ENCODE measurements around the gene GRIK4. TPM values are rescaled to one million over a fixed set of nuclear protein-coding genes. Genes with fewer than 3 reads are reported as not detected.

The GRIK4 gene
- total RNA-seq, 6 experiments from 2014 or later, result 0.07 to 0.11 TPM; not detected in 4

DNA sequence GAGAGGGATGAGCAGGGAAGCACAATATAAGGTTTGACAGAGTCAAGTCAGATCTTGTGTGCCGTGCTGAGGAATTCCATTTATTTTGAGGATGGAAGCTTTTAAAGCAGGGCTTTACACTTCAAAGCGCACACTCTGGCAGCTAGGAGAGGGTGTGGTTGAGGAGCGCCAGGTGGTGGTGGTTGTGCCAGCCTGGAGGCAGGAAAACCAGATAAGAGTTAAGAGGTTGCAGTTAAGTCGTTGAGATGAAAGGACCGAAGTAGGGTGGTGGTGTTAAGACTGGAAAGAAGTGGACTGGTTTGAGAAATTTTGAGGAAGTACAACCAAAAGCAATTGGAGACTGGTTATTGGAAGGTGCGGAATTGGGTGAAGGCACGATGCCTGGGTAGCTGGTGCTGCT, 280.8 kb downstream of the GRIK4 start:
- Histone ChIP-seq H3K27me3 (no peaks in the 10 kb centered on the region), H3K9me3 (no peaks in the 10 kb centered on the region), H3K4me3 (no peak overlapping the region), H3K4me1 (no peaks in the 10 kb centered on the region), H3K27ac (no peak overlapping the region), H3K36me3 (no peaks in the 10 kb centered on the region)
- intact Hi-C loops (cut with DNase I), result no loop called here
- ATAC-seq (no peak), DNase-seq (no peak)
- WGBS (ENCODE audit: insufficient coverage, low coverage, low lambda C conversion rate, missing lambda C conversion rate), result 80% methylated on average over 7 of the region's 7 CpGs
- TF ChIP-seq, protein P1, sequence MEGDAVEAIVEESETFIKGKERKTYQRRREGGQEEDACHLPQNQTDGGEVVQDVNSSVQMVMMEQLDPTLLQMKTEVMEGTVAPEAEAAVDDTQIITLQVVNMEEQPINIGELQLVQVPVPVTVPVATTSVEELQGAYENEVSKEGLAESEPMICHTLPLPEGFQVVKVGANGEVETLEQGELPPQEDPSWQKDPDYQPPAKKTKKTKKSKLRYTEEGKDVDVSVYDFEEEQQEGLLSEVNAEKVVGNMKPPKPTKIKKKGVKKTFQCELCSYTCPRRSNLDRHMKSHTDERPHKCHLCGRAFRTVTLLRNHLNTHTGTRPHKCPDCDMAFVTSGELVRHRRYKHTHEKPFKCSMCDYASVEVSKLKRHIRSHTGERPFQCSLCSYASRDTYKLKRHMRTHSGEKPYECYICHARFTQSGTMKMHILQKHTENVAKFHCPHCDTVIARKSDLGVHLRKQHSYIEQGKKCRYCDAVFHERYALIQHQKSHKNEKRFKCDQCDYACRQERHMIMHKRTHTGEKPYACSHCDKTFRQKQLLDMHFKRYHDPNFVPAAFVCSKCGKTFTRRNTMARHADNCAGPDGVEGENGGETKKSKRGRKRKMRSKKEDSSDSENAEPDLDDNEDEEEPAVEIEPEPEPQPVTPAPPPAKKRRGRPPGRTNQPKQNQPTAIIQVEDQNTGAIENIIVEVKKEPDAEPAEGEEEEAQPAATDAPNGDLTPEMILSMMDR (IDR thresholded peaks at IDR 0.05), result no peak
- no peak for TF ChIP-seq POLR2A (IDR thresholded peaks at IDR 0.05)

DNA sequence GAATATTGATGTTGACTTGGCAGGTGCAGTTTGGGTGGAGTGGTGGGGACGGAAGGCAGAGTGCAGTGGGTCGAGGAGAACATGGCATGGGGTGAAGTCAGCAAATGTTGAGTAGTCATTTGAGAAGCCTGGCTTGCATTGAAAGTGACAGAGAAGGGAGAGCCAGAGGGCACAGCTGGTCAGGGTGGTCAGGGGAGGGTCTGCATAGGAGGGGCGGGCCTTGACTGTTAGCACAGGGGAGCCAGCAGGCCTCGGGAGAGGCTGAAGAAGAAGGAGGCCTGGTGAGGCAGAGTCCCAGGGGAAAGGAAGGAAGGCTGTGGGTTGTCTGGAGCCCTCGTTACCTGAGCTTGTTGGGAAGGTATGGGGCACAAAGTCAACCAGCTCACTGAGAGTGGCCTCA, 281.6 kb downstream of the GRIK4 start:
- H3K4me1 ChIP-seq, result no peaks in the 10 kb centered on the region
- 89% methylated on average over 4 of the region's 5 CpGs for WGBS (ENCODE audit: insufficient coverage, low coverage, low lambda C conversion rate, missing lambda C conversion rate)
- TF ChIP-seq, protein P1 (IDR thresholded peaks at IDR 0.05), result no peak
- no peak for TF ChIP-seq POLR2A (IDR thresholded peaks at IDR 0.05)
- DNase-seq (no peak), ATAC-seq (no peak)
- H3K27me3 ChIP-seq, result no peaks in the 10 kb centered on the region
- no peak overlapping the region for H3K4me3 ChIP-seq
- H3K9me3 ChIP-seq, result no peaks in the 10 kb centered on the region
- H3K27ac ChIP-seq, result no peak overlapping the region
- no peaks in the 10 kb centered on the region for H3K36me3 ChIP-seq
- intact Hi-C loops (cut with DNase I), result no loop called here

DNA sequence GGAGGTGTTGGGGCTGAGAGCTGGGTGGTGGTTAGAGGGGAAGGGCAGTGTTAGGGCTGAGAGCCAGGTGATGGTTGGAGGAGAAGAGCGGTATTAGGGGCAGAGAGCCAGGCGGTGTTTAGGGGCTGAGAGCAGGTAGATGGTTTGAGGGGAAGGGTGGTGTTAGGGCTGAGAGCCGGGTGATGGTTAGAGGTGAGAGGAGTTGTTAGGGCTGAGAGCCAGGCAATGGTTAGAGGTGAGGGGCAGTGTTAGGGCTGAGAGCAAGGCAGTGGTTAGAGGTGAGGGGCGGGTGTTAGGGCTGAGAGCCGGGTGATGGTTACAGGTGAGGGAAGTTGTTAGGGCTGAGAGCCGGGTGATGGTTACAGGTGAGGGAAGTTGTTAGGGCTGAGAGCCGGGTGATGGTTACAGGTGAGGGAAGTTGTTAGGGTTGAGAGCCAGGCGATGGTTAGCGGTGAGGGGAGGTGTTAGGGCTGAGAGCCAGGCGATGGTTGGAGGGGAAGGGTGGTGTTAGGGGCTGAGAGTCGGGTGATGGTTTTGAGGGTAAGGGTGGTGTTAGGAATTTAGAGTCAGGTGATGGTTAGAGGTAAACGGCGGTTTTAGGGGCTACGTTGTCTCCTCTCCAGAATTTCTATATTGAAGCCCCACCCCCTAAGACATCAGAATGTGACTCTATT, 282.4 kb downstream of the GRIK4 start:
- no peak overlapping the region for H3K27ac ChIP-seq
- no peaks in the 10 kb centered on the region for H3K36me3 ChIP-seq
- H3K4me3 ChIP-seq, result no peak overlapping the region
- DNase-seq (no peak), ATAC-seq (no peak)
- TF ChIP-seq, protein P1 (IDR thresholded peaks at IDR 0.05), result no peak
- no peak for TF ChIP-seq POLR2A (IDR thresholded peaks at IDR 0.05)
- H3K27me3 ChIP-seq, result no peaks in the 10 kb centered on the region
- H3K4me1 ChIP-seq, result no peaks in the 10 kb centered on the region
- WGBS (ENCODE audit: insufficient coverage, low coverage, low lambda C conversion rate, missing lambda C conversion rate), result 69% methylated on average over 14 of the region's 14 CpGs
- intact Hi-C loops (cut with DNase I), result no loop called here
- H3K9me3 ChIP-seq, result no peaks in the 10 kb centered on the region

DNA sequence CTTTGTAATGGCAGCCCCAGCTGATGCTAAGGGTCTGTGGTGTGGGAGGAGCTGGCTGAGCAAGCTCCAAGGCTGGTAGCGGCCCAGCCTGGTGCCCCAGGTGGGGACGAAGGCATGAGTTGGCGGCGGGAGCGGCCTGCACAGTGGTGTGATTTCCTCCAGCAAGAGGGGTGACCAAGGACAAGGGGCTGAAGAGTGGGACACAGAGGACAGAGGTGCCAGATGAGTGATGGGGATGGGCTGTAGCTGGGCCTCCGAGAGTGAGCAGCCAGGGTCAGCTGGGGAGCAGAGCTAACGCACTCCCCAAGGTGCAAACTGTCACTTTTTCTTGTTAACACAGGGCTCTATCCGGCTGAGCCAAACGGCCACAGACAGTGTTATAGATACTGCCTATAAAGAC, 283.2 kb downstream of the GRIK4 start:
- H3K27me3 ChIP-seq, result no peaks in the 10 kb centered on the region
- no peaks in the 10 kb centered on the region for H3K36me3 ChIP-seq
- H3K9me3 ChIP-seq, result no peaks in the 10 kb centered on the region
- H3K27ac ChIP-seq, result no peak overlapping the region
- H3K4me3 ChIP-seq, result no peak overlapping the region
- TF ChIP-seq, protein P1 (IDR thresholded peaks at IDR 0.05), result no peak
- no peak for TF ChIP-seq POLR2A (IDR thresholded peaks at IDR 0.05)
- ATAC-seq (peak in 1 of 4 donors; percentile 26), DNase-seq (no peak)
- intact Hi-C loops (cut with DNase I), result no loop called here
- WGBS (ENCODE audit: insufficient coverage, low coverage, low lambda C conversion rate, missing lambda C conversion rate), result 95% methylated on average over 5 of the region's 9 CpGs
- no peaks in the 10 kb centered on the region for H3K4me1 ChIP-seq
